Smooth muscle cell (in vitro differentiated cells): ENCODE measurements around the gene MAPKBP1. TPM values are rescaled to one million over a fixed set of nuclear protein-coding genes. Genes with fewer than 3 reads are reported as not detected.

ENCODE experiments used
- DNase-seq: peaks from one replicate; lab custom pipeline; 2025; ENCODE audit not compliant: unreplicated experiment; lab: John Stamatoyannopoulos, UW
- H2AFZ ChIP-seq: fragments of 200-600 bp; sonication (generic); 2 replicates; pipeline ENCODE4 v1.6.0; 2016; ENCODE audit warnings: antibody characterized with exemption, low read depth, mild to moderate bottlenecking
- H3F3A ChIP-seq: fragments of 200-600 bp; sonication (generic); 2 replicates; pipeline ENCODE4 v1.6.0; 2017; ENCODE audit warnings: antibody characterized with exemption, low read depth
- H3K27ac ChIP-seq: fragments of 200-600 bp; sonication (generic); 2 replicates; pipeline ENCODE4 v1.5.1; 2016; ENCODE audit warnings: low read depth, mild to moderate bottlenecking
- H3K27me3 ChIP-seq: fragments of 200-600 bp; sonication (generic); 2 replicates; pipeline ENCODE4 v1.6.1; 2016; ENCODE audit warnings: low read depth, mild to moderate bottlenecking
- H3K36me3 ChIP-seq: fragments of 200-600 bp; sonication (generic); 2 replicates; pipeline ENCODE4 v1.5.1; 2016; ENCODE audit warnings: low read depth
- H3K4me1 ChIP-seq: fragments of 200-600 bp; sonication (generic); 2 replicates; pipeline ENCODE4 v1.5.1; 2016; ENCODE audit warnings: low read depth
- H3K4me2 ChIP-seq: fragments of 200-600 bp; sonication (generic); 2 replicates; pipeline ENCODE4 v1.6.0; 2016; ENCODE audit warnings: mild to moderate bottlenecking
- H3K4me3 ChIP-seq: fragments of 200-600 bp; sonication (generic); 2 replicates; pipeline ENCODE4 v1.5.1; 2016; ENCODE audit warnings: mild to moderate bottlenecking
- H3K79me2 ChIP-seq: fragments of 200-600 bp; sonication (generic); 2 replicates; pipeline ENCODE4 v1.6.0; 2016; ENCODE audit warnings: low read depth, mild to moderate bottlenecking
- H3K9ac ChIP-seq: fragments of 200-600 bp; sonication (generic); 2 replicates; pipeline ENCODE4 v1.6.0; 2016; ENCODE audit warnings: low read depth
- H3K9me3 ChIP-seq: fragments of 200-600 bp; sonication (generic); replicated peaks from 2 replicates; pipeline ENCODE4 v1.5.1; 2016; ENCODE audit warnings: low read depth
- H4K20me1 ChIP-seq: fragments of 200-600 bp; sonication (generic); 2 replicates; pipeline ENCODE4 v1.6.0; 2016; ENCODE audit warnings: low read depth
- CTCF ChIP-seq: fragments of 200-600 bp; sonication (generic); IDR thresholded peaks from 2 replicates; pipeline ENCODE4 v1.5.1; 2017; ENCODE audit warnings: borderline replicate concordance, mild to moderate bottlenecking, antibody characterized with exemption; ENCODE audit not compliant: insufficient read depth, poor library complexity, severe bottlenecking
- WGBS: methylation state at CpG from one replicate; pipeline ENCODE4 v1.1.7; 2016; ENCODE audit warnings: low lambda C conversion rate; 5-methylcytosine and 5-hydroxymethylcytosine counted together
- polyA plus RNA-seq: library from polyadenylated mRNA; unstranded; fragments of >200 nt; fragmentation: Nextera tagmentation; extraction: Ambion mirVana; gene quantifications from 2 replicates; pipeline ENCODE4 v1.2.1, GENCODE V29; 2016
- total RNA-seq: library from RNA; depleted of rRNA; stranded (reverse); fragments of >200 nt; gene quantifications from 2 replicates; pipeline ENCODE4 v1.2.3, GENCODE V29; 2014

MAPKBP1 gene
- total and polyA plus RNA-seq, 2 experiments from 2014 or later = 6.6 to 10.7 TPM

GRCh38 chr15:41847981-41848380, 73.7 kb downstream of the MAPKBP1 start:
- Histone ChIP-seq H3F3A (no peaks in the 10 kb centered on the region), H3K36me3 (no peaks in the 10 kb centered on the region), H3K79me2 (no peaks in the 10 kb centered on the region), H3K9me3 (no peaks in the 10 kb centered on the region), H4K20me1 (no peaks in the 10 kb centered on the region), H3K27ac (no peak overlapping the region), H3K4me3 (no peak overlapping the region), H3K4me2 (no peak overlapping the region), H3K4me1 (no peaks in the 10 kb centered on the region), H2AFZ (no peak overlapping the region), H3K9ac (no peak overlapping the region), H3K27me3 (no peaks in the 10 kb centered on the region)
- no peak for TF ChIP-seq CTCF
- WGBS = 95% methylated on average over 9 of the region's 9 CpGs
- DNase-seq = no peak

DNA sequence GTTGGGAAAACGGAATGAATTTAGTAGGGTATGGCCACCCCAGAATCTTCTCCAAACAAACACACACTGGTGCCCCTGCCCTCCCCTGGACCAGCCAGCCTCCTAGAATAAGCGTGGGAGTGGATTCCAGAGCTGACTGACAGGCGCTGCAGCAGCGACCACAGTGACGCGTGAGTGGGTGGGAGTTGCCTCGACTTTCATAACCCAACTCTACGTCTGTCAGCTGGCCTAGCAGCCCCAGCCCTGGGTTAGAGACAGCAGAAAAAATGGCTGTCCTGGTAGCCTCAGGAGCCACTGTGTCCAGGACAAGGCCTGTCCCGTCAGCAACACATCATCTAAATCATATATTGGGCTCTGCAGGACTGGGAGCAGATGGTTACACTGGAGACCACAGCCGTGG, 74.3 kb downstream of the MAPKBP1 start:
- H3K27me3 ChIP-seq = no peaks in the 10 kb centered on the region
- H3K36me3 ChIP-seq = no peaks in the 10 kb centered on the region
- no peak for DNase-seq
- TF ChIP-seq CTCF = no peak
- no peaks in the 10 kb centered on the region for H3K9me3 ChIP-seq
- no peak overlapping the region for H3K9ac ChIP-seq
- H3K27ac ChIP-seq = no peak overlapping the region
- no peak overlapping the region for H2AFZ ChIP-seq
- H3K4me3 ChIP-seq = no peak overlapping the region
- no peaks in the 10 kb centered on the region for H3K79me2 ChIP-seq
- no peaks in the 10 kb centered on the region for H3F3A ChIP-seq
- WGBS = 74% methylated on average over 10 of the region's 10 CpGs
- no peak overlapping the region for H3K4me2 ChIP-seq
- H3K4me1 ChIP-seq = no peaks in the 10 kb centered on the region
- H4K20me1 ChIP-seq = no peaks in the 10 kb centered on the region

- WGBS = 84% methylated on average over 6 of the region's 6 CpGs
Observed at GRCh38 chr15:41849204-41849603, 74.9 kb downstream of the MAPKBP1 start.

More at GRCh38 chr15:41849204-41849603, 74.9 kb downstream of the MAPKBP1 start:
- H3K4me2 ChIP-seq = no peak overlapping the region
- no peak overlapping the region for H3K9ac ChIP-seq
- H3K27ac ChIP-seq = no peak overlapping the region
- H3K4me3 ChIP-seq = no peak overlapping the region
- DNase-seq = no peak
- H4K20me1 ChIP-seq = no peaks in the 10 kb centered on the region
- no peaks in the 10 kb centered on the region for H3K9me3 ChIP-seq
- no peaks in the 10 kb centered on the region for H3K4me1 ChIP-seq
- no peaks in the 10 kb centered on the region for H3K27me3 ChIP-seq
- no peak for TF ChIP-seq CTCF
- H3K79me2 ChIP-seq = no peaks in the 10 kb centered on the region
- no peaks in the 10 kb centered on the region for H3F3A ChIP-seq
- H2AFZ ChIP-seq = no peak overlapping the region
- no peaks in the 10 kb centered on the region for H3K36me3 ChIP-seq
